Urinary bladder (tissue), 4 donors: Measurements from ENCODE around the gene FER. TPM values are rescaled to one million over a fixed set of nuclear protein-coding genes. Genes with fewer than 3 reads are reported as not detected.

Experiments
- DNase-seq: peaks from one replicate; pipeline ENCODE4 v3.0.0-alpha.2; 2015; ENCODE audit errors: extremely low spot score
- H3K27ac ChIP-seq: one replicate; pipeline ENCODE4 v1.5.1; 2013; ENCODE audit warnings: low read depth, mild to moderate bottlenecking, moderate library complexity
- H3K36me3 ChIP-seq: one replicate; pipeline ENCODE4 v1.6.1; 2013; ENCODE audit warnings: mild to moderate bottlenecking, moderate library complexity; ENCODE audit not compliant: insufficient read depth
- H3K4me1 ChIP-seq: one replicate; pipeline ENCODE4 v1.6.1; 2013; ENCODE audit warnings: mild to moderate bottlenecking, moderate library complexity; ENCODE audit not compliant: insufficient read depth
- H3K4me3 ChIP-seq: one replicate; pipeline ENCODE4 v1.5.1; 2013; ENCODE audit warnings: low read depth, low read length
- WGBS: extraction: QIAGEN DNeasy Blood & Tissue Kit; methylation state at CpG from one replicate; pipeline ENCODE4 v1.1.7; 2013; 5-methylcytosine and 5-hydroxymethylcytosine counted together
- polyA plus RNA-seq: library from polyadenylated mRNA; stranded (reverse); fragments of 200-250 nt; gene quantifications from one replicate; pipeline ENCODE4 v1.2.3, GENCODE V29; 2013
- total RNA-seq: library from RNA; depleted of rRNA; stranded (reverse); fragments of >200 nt; gene quantifications from one replicate; pipeline ENCODE4 v1.2.3, GENCODE V29; 2014
- donor health status: healthy with polysubstance abuse.
- donor health status: healthy.

The FER gene
- total and polyA plus RNA-seq, 2 donors = 6.3 to 84.6 TPM

- Histone ChIP-seq H3K36me3 (no peaks in the 10 kb centered on the region), H3K4me1 (peaks cover 2% of the 10 kb centered on the region), H3K27ac (no peak overlapping the region), H3K4me3 (no peak overlapping the region)
- no peak for DNase-seq
- WGBS = 75% methylated on average over 4 of the region's 4 CpGs
Observed at GRCh38 chr5:109141222-109142200, 393.8 kb downstream of the FER start.

DNA sequence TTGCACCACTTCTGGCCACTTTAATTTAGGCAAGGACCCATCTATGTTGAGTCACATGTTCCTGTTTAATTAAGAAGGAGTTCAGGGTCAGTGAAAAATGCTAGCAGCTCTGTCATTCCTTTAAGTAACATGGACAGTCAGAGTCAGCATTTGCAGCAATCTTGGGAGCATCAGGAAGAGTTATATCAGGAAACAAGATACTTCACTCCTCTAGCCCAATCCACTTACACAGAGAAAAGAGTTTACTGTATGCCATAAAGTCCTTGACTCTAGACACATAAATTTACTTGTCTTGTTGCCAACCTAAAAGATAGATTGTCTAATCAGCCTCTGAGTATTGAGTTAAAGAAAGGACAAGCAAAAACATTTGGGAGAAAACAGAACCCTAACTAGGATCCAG is 395.3 kb downstream of the FER start:
- no peak for DNase-seq
- Histone ChIP-seq H3K4me3 (no peak overlapping the region), H3K36me3 (no peaks in the 10 kb centered on the region), H3K27ac (no peak overlapping the region), H3K4me1 (peaks cover 2% of the 10 kb centered on the region)

DNA sequence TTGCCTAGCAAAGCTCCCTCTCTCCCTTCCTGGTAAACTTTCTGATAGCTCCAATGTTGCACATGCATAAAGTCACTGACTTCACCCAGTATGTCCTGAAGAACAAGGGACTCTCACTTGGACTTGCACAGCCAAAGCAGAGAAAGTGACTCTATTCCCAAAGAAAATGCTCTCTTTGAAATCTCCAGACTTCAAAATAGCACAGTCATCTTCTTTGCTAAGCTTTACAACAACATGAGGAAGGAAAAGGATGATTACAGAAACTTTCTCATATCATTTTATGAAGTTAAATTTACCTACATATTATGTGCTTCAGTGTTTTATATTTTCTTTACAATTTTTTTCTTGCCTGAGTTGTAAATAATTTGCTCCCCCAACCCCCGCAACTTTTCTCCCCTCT is 397.4 kb downstream of the FER start:
- H3K36me3 ChIP-seq = no peaks in the 10 kb centered on the region
- 93% methylated on average over 1 of the region's 1 CpG for WGBS
- H3K27ac ChIP-seq = no peak overlapping the region
- DNase-seq = no peak
- no peak overlapping the region for H3K4me3 ChIP-seq
- H3K4me1 ChIP-seq = peaks cover 2% of the 10 kb centered on the region

DNA sequence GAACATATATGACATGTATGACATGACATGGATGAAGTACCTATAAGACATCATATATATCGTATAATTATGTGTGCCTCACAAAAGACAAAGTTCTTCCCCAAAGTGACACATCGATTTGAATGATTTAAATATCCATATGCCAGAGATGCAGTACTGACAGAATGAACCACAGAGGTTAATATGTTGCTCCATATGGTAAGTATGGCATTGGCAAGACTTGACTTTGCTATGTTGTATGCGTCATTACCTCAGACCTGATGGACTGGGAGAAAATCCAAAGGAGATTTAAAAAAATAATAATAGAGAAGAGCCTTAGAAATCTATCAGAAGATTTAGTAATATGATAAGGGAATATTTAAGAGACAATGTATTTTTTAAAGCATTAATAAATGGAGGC is 398.9 kb downstream of the FER start:
- no peak overlapping the region for H3K4me3 ChIP-seq
- H3K4me1 ChIP-seq = peaks cover 2% of the 10 kb centered on the region
- no peak overlapping the region for H3K27ac ChIP-seq
- WGBS = 96% methylated on average over 3 of the region's 3 CpGs
- no peak for DNase-seq
- no peaks in the 10 kb centered on the region for H3K36me3 ChIP-seq

DNA sequence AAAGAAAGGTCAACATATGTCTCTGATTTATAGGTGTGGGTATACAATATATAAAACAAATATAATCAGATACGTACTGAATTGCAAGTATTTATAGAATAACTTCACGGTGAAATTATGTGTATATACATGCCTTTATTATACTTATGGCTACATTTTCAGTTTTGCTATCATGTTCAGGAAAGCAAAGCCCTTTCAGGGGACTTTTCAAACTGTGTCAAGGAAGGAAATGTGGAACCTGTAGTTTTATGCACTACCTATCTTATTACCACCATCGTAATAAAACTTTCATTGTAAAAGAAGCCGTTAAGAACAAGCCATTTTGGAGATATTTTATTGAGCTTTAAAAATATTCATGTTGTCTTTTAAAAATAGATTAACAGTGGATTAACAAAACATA is 404.9 kb downstream of the FER start:
- no peak overlapping the region for H3K27ac ChIP-seq
- WGBS = 85% methylated on average over 4 of the region's 4 CpGs
- H3K36me3 ChIP-seq = no peaks in the 10 kb centered on the region
- no peak for DNase-seq
- H3K4me3 ChIP-seq = no peak overlapping the region
- no peaks in the 10 kb centered on the region for H3K4me1 ChIP-seq

GRCh38 chr5:109155625-109156024 is 407.9 kb downstream of the FER start:
- Histone ChIP-seq H3K4me1 (no peaks in the 10 kb centered on the region), H3K4me3 (no peak overlapping the region), H3K36me3 (no peaks in the 10 kb centered on the region), H3K27ac (no peak overlapping the region)
- no peak for DNase-seq

DNA sequence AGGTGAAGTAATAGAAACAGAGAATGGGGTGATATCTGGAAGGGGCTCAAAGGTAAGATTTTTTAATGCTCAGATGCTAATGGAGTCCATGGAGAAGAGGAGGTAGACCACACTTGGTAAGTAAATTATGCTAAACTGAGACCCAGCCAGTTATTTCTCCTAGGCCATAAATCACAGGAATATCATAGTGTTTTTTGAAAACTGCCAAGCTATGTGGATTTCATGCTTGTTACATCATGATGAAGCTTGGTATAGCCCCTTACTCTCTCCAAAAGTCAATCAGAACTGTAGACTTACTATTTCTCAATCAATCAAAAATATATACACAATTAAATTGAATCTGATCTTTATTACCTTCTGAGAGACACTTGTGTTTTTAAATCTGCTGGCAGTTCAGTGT is 409.2 kb downstream of the FER start:
- Histone ChIP-seq H3K36me3 (no peaks in the 10 kb centered on the region), H3K4me3 (no peak overlapping the region), H3K4me1 (no peaks in the 10 kb centered on the region), H3K27ac (no peak overlapping the region)
- DNase-seq = no peak

GRCh38 chr5:109160468-109160867 is 412.8 kb downstream of the FER start:
- 87% methylated on average over 3 of the region's 3 CpGs for WGBS
- no peak for DNase-seq
- Histone ChIP-seq H3K36me3 (no peaks in the 10 kb centered on the region), H3K4me1 (no peaks in the 10 kb centered on the region), H3K27ac (no peak overlapping the region), H3K4me3 (no peak overlapping the region)

GRCh38 chr5:109161914-109162683 is 414.4 kb downstream of the FER start:
- H3K27ac ChIP-seq = no peak overlapping the region
- no peaks in the 10 kb centered on the region for H3K4me1 ChIP-seq
- H3K36me3 ChIP-seq = no peaks in the 10 kb centered on the region
- no peak for DNase-seq
- H3K4me3 ChIP-seq = no peak overlapping the region
- 75% methylated on average over 4 of the region's 4 CpGs for WGBS

DNA sequence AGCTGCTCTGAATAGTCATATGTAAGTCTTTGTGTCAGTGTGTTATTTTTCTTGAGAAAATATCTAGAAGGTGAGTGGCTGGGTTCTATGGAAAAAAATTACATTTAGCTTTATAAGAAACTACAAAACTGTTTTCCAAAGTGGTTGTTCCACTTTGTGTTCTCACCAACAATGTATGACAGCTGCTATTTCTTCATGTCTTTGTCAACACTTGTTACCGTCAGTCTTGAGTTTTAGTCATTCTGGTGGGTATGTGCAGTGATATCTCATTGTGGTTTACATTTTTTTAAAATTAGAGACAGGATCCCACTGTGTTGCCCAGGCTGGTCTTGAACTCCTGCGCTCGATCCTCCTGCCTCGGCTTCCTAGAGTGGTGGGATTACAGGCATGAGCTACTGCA is 415.6 kb downstream of the FER start:
- Histone ChIP-seq H3K4me3 (no peak overlapping the region), H3K4me1 (no peaks in the 10 kb centered on the region), H3K27ac (no peak overlapping the region), H3K36me3 (no peaks in the 10 kb centered on the region)
- 97% methylated on average over 4 of the region's 4 CpGs for WGBS
- no peak for DNase-seq

DNA sequence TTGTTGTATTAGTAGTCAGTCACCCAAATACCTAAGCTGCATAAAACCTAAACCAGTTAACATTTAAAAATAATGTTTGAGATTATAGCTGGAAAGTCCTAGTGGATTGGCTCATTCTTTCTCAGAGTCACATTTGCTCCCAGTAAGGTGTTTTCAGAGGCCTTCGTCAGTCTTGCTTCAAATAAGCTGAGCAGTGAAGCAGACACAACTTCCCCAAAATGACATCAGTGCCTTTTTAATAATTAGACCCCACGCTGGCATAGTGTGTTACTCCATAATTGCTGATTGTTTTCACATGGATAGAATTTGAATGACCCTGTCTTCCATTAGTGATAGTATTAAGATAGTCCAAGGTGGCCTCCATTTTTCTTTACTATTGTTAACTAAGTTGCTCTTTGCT is 416.3 kb downstream of the FER start:
- Histone ChIP-seq H3K4me3 (no peak overlapping the region), H3K36me3 (no peaks in the 10 kb centered on the region), H3K4me1 (no peaks in the 10 kb centered on the region), H3K27ac (no peak overlapping the region)
- 94% methylated on average over 2 of the region's 2 CpGs for WGBS
- no peak for DNase-seq

GRCh38 chr5:109167586-109167985 is 419.9 kb downstream of the FER start:
- Histone ChIP-seq H3K4me3 (no peak overlapping the region), H3K36me3 (no peaks in the 10 kb centered on the region), H3K4me1 (no peaks in the 10 kb centered on the region), H3K27ac (no peak overlapping the region)
- no peak for DNase-seq

DNA sequence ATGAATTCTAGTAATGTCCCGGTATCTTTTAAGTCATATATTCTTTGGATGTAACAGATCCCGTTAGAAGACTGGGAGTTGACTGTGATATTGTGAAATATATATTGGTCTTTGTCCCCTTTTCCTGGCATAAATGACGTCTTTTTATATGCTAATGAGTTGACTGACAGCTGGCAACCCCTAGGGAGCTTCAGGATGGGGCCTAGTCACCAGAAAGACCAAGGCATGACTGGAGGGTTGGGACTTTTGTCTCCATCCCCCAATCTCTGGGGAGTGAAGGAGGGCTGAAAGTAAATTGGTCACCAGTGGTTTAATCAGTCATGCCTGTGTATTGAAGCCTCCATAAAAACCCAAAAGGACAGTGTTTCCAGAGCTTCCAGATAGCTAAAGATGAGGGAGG is 420.5 kb downstream of the FER start:
- Histone ChIP-seq H3K4me3 (no peak overlapping the region), H3K4me1 (no peaks in the 10 kb centered on the region), H3K36me3 (no peaks in the 10 kb centered on the region), H3K27ac (no peak overlapping the region)
- no peak for DNase-seq
- WGBS = 96% methylated on average over 3 of the region's 3 CpGs

- Histone ChIP-seq H3K27ac (no peak overlapping the region), H3K4me3 (no peak overlapping the region), H3K36me3 (no peaks in the 10 kb centered on the region), H3K4me1 (no peaks in the 10 kb centered on the region)
- no peak for DNase-seq
- WGBS = 87% methylated on average over 3 of the region's 3 CpGs
Observed at GRCh38 chr5:109170629-109171350, 423.1 kb downstream of the FER start.
